Measurements from ENCODE around the gene KIF11. TPM values are rescaled to one million over a fixed set of nuclear protein-coding genes. Genes with fewer than 3 reads are reported as not detected.

The KIF11 gene
- total RNA-seq, 1 donor from 2014 or later: 25.6 TPM

- H3K4me3 Mint-ChIP-seq (ENCODE audit: low read depth): no peak overlapping the region
- TF ChIP-seq, protein P1, sequence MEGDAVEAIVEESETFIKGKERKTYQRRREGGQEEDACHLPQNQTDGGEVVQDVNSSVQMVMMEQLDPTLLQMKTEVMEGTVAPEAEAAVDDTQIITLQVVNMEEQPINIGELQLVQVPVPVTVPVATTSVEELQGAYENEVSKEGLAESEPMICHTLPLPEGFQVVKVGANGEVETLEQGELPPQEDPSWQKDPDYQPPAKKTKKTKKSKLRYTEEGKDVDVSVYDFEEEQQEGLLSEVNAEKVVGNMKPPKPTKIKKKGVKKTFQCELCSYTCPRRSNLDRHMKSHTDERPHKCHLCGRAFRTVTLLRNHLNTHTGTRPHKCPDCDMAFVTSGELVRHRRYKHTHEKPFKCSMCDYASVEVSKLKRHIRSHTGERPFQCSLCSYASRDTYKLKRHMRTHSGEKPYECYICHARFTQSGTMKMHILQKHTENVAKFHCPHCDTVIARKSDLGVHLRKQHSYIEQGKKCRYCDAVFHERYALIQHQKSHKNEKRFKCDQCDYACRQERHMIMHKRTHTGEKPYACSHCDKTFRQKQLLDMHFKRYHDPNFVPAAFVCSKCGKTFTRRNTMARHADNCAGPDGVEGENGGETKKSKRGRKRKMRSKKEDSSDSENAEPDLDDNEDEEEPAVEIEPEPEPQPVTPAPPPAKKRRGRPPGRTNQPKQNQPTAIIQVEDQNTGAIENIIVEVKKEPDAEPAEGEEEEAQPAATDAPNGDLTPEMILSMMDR (IDR thresholded peaks at IDR 0.05; ENCODE audit: unreplicated experiment): no peak
- H3K36me3 Mint-ChIP-seq (ENCODE audit: insufficient read depth): peaks cover 5% of the 10 kb centered on the region
- no peaks in the 10 kb centered on the region for H3K4me1 Mint-ChIP-seq (ENCODE audit: low read depth)
- H3K27me3 Mint-ChIP-seq: peaks cover 3% of the 10 kb centered on the region
- no peak overlapping the region for H3K27ac Mint-ChIP-seq
- no peak for DNase-seq (ENCODE audit: low spot score, unreplicated experiment)
- H3K9me3 Mint-ChIP-seq (ENCODE audit: low read depth): peaks cover 5% of the 10 kb centered on the region
Observed at GRCh38 chr10:92678206-92678605, 85.3 kb downstream of the KIF11 start.

DNA sequence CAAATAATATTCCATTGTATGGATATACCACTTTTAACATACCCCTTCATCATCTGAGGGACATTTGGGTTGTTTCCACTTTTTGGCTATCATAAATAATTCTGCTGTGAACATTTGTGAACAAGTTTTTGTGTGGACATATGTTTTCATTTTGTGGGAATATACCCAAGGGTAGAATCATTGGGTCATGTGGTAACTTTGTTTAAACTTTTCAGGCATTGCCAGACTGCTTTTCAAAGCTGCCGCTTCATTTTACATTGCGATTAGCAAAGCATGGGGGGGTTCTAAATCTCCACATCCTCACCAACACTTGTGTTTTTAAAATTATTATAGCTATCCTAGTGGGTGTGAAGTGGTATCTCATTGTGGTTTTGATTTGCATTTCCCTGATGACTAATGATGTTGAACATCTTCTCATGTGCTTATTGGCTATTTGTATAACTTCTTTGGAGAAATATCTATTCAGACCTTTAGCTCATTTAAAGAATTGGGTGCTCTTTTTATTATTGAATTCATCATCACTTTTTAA lies 88.4 kb downstream of the KIF11 start:
- Mint-ChIP-seq H3K4me3 (ENCODE audit: low read depth) (no peak overlapping the region), H3K27me3 (peaks cover 3% of the 10 kb centered on the region), H3K9me3 (ENCODE audit: low read depth) (peaks cover 12% of the 10 kb centered on the region), H3K27ac (no peak overlapping the region), H3K4me1 (ENCODE audit: low read depth) (no peaks in the 10 kb centered on the region), H3K36me3 (ENCODE audit: insufficient read depth) (peaks cover 9% of the 10 kb centered on the region)
- TF ChIP-seq, protein P1 (IDR thresholded peaks at IDR 0.05; ENCODE audit: unreplicated experiment): no peak
- DNase-seq (ENCODE audit: low spot score, unreplicated experiment): no peak

GRCh38 chr10:92688573-92688926 lies 95.6 kb downstream of the KIF11 start:
- Mint-ChIP-seq H3K36me3 (ENCODE audit: insufficient read depth) (peaks cover 13% of the 10 kb centered on the region), H3K27me3 (peaks cover 2% of the 10 kb centered on the region), H3K4me1 (ENCODE audit: low read depth) (peaks cover 14% of the 10 kb centered on the region), H3K4me3 (ENCODE audit: low read depth) (peak overlapping the region; percentile 75), H3K27ac (peak overlapping the region; percentile 94), H3K9me3 (ENCODE audit: low read depth) (peaks cover 9% of the 10 kb centered on the region)
- TF ChIP-seq, protein P1 (IDR thresholded peaks at IDR 0.05; ENCODE audit: unreplicated experiment): no peak
- no peak for DNase-seq (ENCODE audit: low spot score, unreplicated experiment)

DNA sequence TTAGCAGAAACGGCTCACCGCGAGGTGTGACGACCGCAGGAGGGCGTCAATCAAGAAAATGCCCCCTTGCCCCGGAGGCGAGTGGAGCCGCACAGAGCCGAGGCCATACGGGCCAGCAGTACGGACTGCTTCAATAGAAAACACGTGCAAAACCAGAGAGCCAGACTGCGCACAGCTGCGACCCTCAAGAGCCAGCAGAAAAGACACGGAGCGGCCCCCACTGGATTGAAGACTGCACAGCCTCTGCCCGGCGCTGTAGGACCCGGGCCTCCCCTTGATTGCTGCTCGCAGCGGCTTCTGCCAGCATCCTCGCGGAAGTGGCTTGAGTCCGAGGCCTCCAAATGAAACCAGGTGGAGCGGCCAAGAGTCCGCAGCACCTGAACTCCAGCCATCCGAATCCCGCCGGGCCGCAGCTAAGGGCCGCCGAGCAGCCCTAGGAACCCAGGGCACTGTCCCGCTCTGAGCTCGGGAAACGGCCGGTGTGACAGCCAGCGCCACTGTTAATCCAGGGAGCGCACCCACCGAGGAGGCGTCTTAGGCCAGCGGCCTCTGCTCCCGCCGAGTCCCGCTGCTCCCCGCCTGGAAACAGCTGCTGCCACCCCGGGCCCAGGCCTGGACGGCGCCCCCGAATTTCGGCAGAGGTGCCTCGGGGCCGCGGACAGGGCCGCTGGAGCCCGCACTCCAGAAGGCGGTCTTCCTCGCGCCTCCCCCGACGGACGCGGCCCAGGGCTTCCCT lies 96.2 kb downstream of the KIF11 start:
- H3K27ac Mint-ChIP-seq: peak overlapping the region; percentile 94
- peaks cover 2% of the 10 kb centered on the region for H3K27me3 Mint-ChIP-seq
- TF ChIP-seq, protein P1 (IDR thresholded peaks at IDR 0.05; ENCODE audit: unreplicated experiment): peak; percentile 31
- H3K9me3 Mint-ChIP-seq (ENCODE audit: low read depth): peaks cover 9% of the 10 kb centered on the region
- peaks cover 13% of the 10 kb centered on the region for H3K36me3 Mint-ChIP-seq (ENCODE audit: insufficient read depth)
- peak overlapping the region; percentile 75 for H3K4me3 Mint-ChIP-seq (ENCODE audit: low read depth)
- DNase-seq (ENCODE audit: low spot score, unreplicated experiment): peak; percentile 42
- H3K4me1 Mint-ChIP-seq (ENCODE audit: low read depth): peaks cover 17% of the 10 kb centered on the region

- Mint-ChIP-seq H3K36me3 (ENCODE audit: insufficient read depth) (peaks cover 13% of the 10 kb centered on the region), H3K4me3 (ENCODE audit: low read depth) (peak within 1 kb of the TSS; percentile 75), H3K27me3 (peaks cover 2% of the 10 kb centered on the region), H3K4me1 (ENCODE audit: low read depth) (peaks cover 22% of the 10 kb centered on the region), H3K27ac (peak within 1 kb of the TSS; percentile 94), H3K9me3 (ENCODE audit: low read depth) (peaks cover 9% of the 10 kb centered on the region)
- DNase-seq (ENCODE audit: low spot score, unreplicated experiment): no peak
- TF ChIP-seq, protein P1 (IDR thresholded peaks at IDR 0.05; ENCODE audit: unreplicated experiment): no peak
Observed at GRCh38 chr10:92689663-92690210, 96.8 kb downstream of the KIF11 start, which contains the start of gene HHEX. HHEX (plus strand) TSS chr10:92689955; CDS start chr10:92689987, 32 bp downstream.
